Lung (tissue), 12 donors: ENCODE data around the gene GLIPR1L1. TPM values are rescaled to one million over a fixed set of nuclear protein-coding genes. Genes with fewer than 3 reads are reported as not detected.

Experiments used
- ATAC-seq: fragments of 200-7000 bp; cut with Tn5 transposase; one replicate; pipeline ENCODE4 v1.9.1; 2020; ENCODE audit warnings: moderate number of reproducible peaks; ENCODE audit not compliant: insufficient read depth, low FRiP score
- DNase-seq, 3 donors: peaks; one replicate each; pipeline ENCODE4 v3.0.0-alpha.2; 2013 to 2017
- H3K27ac ChIP-seq, 2 donors: one replicate each; pipeline ENCODE4 v1.5.1; 2013; ENCODE audit warnings: mild to moderate bottlenecking in 2 of 2, moderate library complexity in 2 of 2, control low read depth in 1 of 2, inconsistent platforms in 1 of 2, low read depth in 1 of 2, low read length in 1 of 2
- H3K27me3 ChIP-seq, 3 donors: one replicate each; pipeline ENCODE4 v1.5.1; 2013; ENCODE audit warnings: low read length in 2 of 3; ENCODE audit not compliant: control insufficient read depth in 3 of 3, insufficient read depth in 3 of 3
- H3K36me3 ChIP-seq, 4 donors: one replicate each; pipeline ENCODE4 v1.5.1; 2013; ENCODE audit warnings: low read length in 4 of 4, mild to moderate bottlenecking in 1 of 4, moderate library complexity in 1 of 4; ENCODE audit not compliant: control insufficient read depth in 4 of 4, insufficient read depth in 4 of 4
- H3K4me1 ChIP-seq, 5 donors: one replicate each; pipeline ENCODE4 v1.5.1; 2013; ENCODE audit warnings: low read length in 5 of 5, mild to moderate bottlenecking in 2 of 5, moderate library complexity in 1 of 5; ENCODE audit not compliant: control insufficient read depth in 5 of 5, insufficient read depth in 5 of 5
- H3K4me3 ChIP-seq: one replicate; pipeline ENCODE4 v1.5.1; 2013; ENCODE audit warnings: mild to moderate bottlenecking, control low read depth, moderate library complexity
- H3K9ac ChIP-seq, 2 donors: one replicate each; pipeline ENCODE4 v1.5.1; 2013; ENCODE audit warnings: low read length in 2 of 2, control low read depth in 1 of 2; ENCODE audit not compliant: insufficient read depth in 1 of 2
- H3K9me3 ChIP-seq, 4 donors: one replicate each; pipeline ENCODE4 v1.5.1; 2013; ENCODE audit warnings: low read length in 3 of 4, mild to moderate bottlenecking in 1 of 4, moderate library complexity in 1 of 4; ENCODE audit not compliant: control insufficient read depth in 4 of 4, insufficient read depth in 3 of 4
- CTCF ChIP-seq: IDR thresholded peaks from 2 replicates; pipeline ENCODE4 v1.5.1; 2012; ENCODE audit warnings: mild to moderate bottlenecking; ENCODE audit errors: control extremely low read depth, extremely low read depth
- WGBS, 2 donors: extraction: QIAGEN DNeasy Blood & Tissue Kit; methylation state at CpG; one replicate each; pipeline ENCODE4 v1.1.7; 2013; 5-methylcytosine and 5-hydroxymethylcytosine counted together
- polyA plus RNA-seq, 2 donors: library from polyadenylated mRNA; stranded (reverse); fragments of 200-250 nt; gene quantifications; one replicate each; pipeline ENCODE4 v1.2.1, GENCODE V29; 2013
- total RNA-seq, 2 donors: library from RNA; depleted of rRNA in 1 of 2; stranded (reverse); fragments of >200 nt in 1 of 2; gene quantifications; one replicate each; pipeline ENCODE4 v1.2.1, GENCODE V29; 2014 to 2021
- donor health status: control.
- donor health status: control.
- donor health status: Bipolar disorder and iron deficiency.
- donor health status: healthy.
- donor health status: DM: yes; HTN: yes; CAD: no.

The GLIPR1L1 gene
- total and polyA plus RNA-seq, 4 donors, result not detected

GRCh38 chr12:75302781-75303180 is 31.7 kb upstream of the GLIPR1L1 start:
- Histone ChIP-seq H3K4me3 (no peak overlapping the region), H3K27ac (no peak overlapping the region), H3K27me3 (no peaks in the 10 kb centered on the region), H3K9ac (no peak overlapping the region), H3K9me3 (peaks cover 0 to 4% (median 0%) of the 10 kb centered on the region in 4 donors), H3K4me1 (no peaks in the 10 kb centered on the region), H3K36me3 (peaks cover 0 to 3% (median 0%) of the 10 kb centered on the region in 4 donors)
- ATAC-seq (no peak), DNase-seq (no peak)
- no peak for TF ChIP-seq CTCF

- no peak for ATAC-seq
- H3K9me3 ChIP-seq, result peaks cover 0 to 4% (median 0%) of the 10 kb centered on the region in 4 donors
- no peak overlapping the region for H3K27ac ChIP-seq
- no peaks in the 10 kb centered on the region for H3K4me1 ChIP-seq
- peaks cover 0 to 3% (median 0%) of the 10 kb centered on the region in 4 donors for H3K36me3 ChIP-seq
- TF ChIP-seq CTCF, result no peak
- no peak for DNase-seq
- 95 to 96% methylated on average over 56 of the region's 56 CpGs for WGBS, 2 donors
- no peak overlapping the region for H3K4me3 ChIP-seq
- H3K9ac ChIP-seq, result no peak overlapping the region
- no peaks in the 10 kb centered on the region for H3K27me3 ChIP-seq
These were observed 28.8 kb upstream of the GLIPR1L1 start for GRCh38 chr12:75305412-75306332.

- 90 to 91% methylated on average over 2 of the region's 2 CpGs for WGBS, 2 donors
- H3K27me3 ChIP-seq, result no peaks in the 10 kb centered on the region
- ATAC-seq (no peak), DNase-seq (no peak)
- no peak overlapping the region for H3K4me3 ChIP-seq
- H3K9ac ChIP-seq, result no peak overlapping the region
- H3K4me1 ChIP-seq, result no peaks in the 10 kb centered on the region
- TF ChIP-seq CTCF, result no peak
- H3K36me3 ChIP-seq, result peaks cover 0 to 3% (median 0%) of the 10 kb centered on the region in 4 donors
- no peak overlapping the region for H3K27ac ChIP-seq
- H3K9me3 ChIP-seq, result peaks cover 0 to 4% (median 0%) of the 10 kb centered on the region in 4 donors
These were observed 26.2 kb upstream of the GLIPR1L1 start for GRCh38 chr12:75308279-75308678.
